SK-N-SH treated with all-trans-retinoic acid at 6 μM for 48 hours (cell line): ENCODE data around the gene SMARCA1.

Experiments
- ATAC-seq: fragments of 200-7000 bp; cut with Tn5 transposase; 3 replicates; pipeline ENCODE4 v1.9.1; 2020; ENCODE audit warnings: mild to moderate bottlenecking, moderate library complexity
- ARNTL ChIP-seq: fragments of 450-650 bp; formaldehyde crosslinking; IDR thresholded peaks from 2 replicates; pipeline ENCODE4 v1.5.0; 2020; ENCODE audit warnings: low read depth, mild to moderate bottlenecking, moderate library complexity, borderline replicate concordance
- BACH2 ChIP-seq: fragments of 250-450 bp; sonication (Bioruptor Pico); IDR thresholded peaks from 2 replicates; pipeline ENCODE4 v1.9.0; 2021; ENCODE audit warnings: mild to moderate bottlenecking, borderline replicate concordance
- CREB5 ChIP-seq: fragments of 250-450 bp; sonication (Bioruptor Pico); IDR thresholded peaks from 2 replicates; pipeline ENCODE4 v1.5.1; 2020; ENCODE audit warnings: low read depth, mild to moderate bottlenecking, moderate library complexity
- CSDC2 ChIP-seq: fragments of 250-450 bp; sonication (Bioruptor Pico); IDR thresholded peaks from 2 replicates; pipeline ENCODE4 v1.5.0; 2020; ENCODE audit warnings: mild to moderate bottlenecking, moderate library complexity
- ESRRG ChIP-seq: fragments of 250-450 bp; sonication (Bioruptor Pico); IDR thresholded peaks from 2 replicates; pipeline ENCODE4 v1.6.1; 2021; ENCODE audit warnings: mild to moderate bottlenecking
- GLIS3 ChIP-seq: fragments of 250-450 bp; sonication (Bioruptor Pico); IDR thresholded peaks from 2 replicates; pipeline ENCODE4 v1.5.0; 2020; ENCODE audit warnings: mild to moderate bottlenecking, moderate library complexity
- OSR1 ChIP-seq: fragments of 250-450 bp; sonication (Bioruptor Pico); IDR thresholded peaks from 2 replicates; pipeline ENCODE4 v1.8.0; 2022; ENCODE audit warnings: moderate library complexity, mild to moderate bottlenecking, inconsistent platforms
- PATZ1 ChIP-seq: fragments of 250-450 bp; sonication (Bioruptor Pico); IDR thresholded peaks from 2 replicates; pipeline ENCODE4 v1.8.0; 2020; ENCODE audit warnings: mild to moderate bottlenecking, moderate library complexity, borderline replicate concordance
- PPARA ChIP-seq: fragments of 250-450 bp; sonication (Bioruptor Pico); IDR thresholded peaks from 2 replicates; pipeline ENCODE4 v1.5.0; 2020; ENCODE audit warnings: mild to moderate bottlenecking, borderline replicate concordance
- RARB ChIP-seq: fragments of 250-450 bp; sonication (Bioruptor Pico); IDR thresholded peaks from 2 replicates; pipeline ENCODE4 v1.8.0; 2021; ENCODE audit warnings: mild to moderate bottlenecking, moderate library complexity
- TCF4 ChIP-seq: fragments of 250-450 bp; sonication (Bioruptor Pico); IDR thresholded peaks from 2 replicates; pipeline ENCODE4 v1.8.0; 2021; ENCODE audit warnings: mild to moderate bottlenecking, moderate library complexity, borderline replicate concordance
- TOX ChIP-seq: fragments of 250-450 bp; sonication (Bioruptor Pico); IDR thresholded peaks from 2 replicates; pipeline ENCODE4 v1.8.0; 2021; ENCODE audit warnings: mild to moderate bottlenecking, moderate library complexity, borderline replicate concordance
- ZC3H10 ChIP-seq: fragments of 250-450 bp; sonication (Bioruptor Pico); IDR thresholded peaks from 2 replicates; pipeline ENCODE4 v1.5.1; 2021; ENCODE audit warnings: mild to moderate bottlenecking, moderate library complexity
- ZFP3 ChIP-seq: fragments of 250-450 bp; sonication (Bioruptor Pico); IDR thresholded peaks from 2 replicates; pipeline ENCODE4 v1.5.0; 2020; ENCODE audit warnings: mild to moderate bottlenecking, moderate library complexity
- ZFP30 ChIP-seq: fragments of 450-650 bp; formaldehyde crosslinking; IDR thresholded peaks from 2 replicates; pipeline ENCODE4 v1.5.0; 2022; ENCODE audit warnings: mild to moderate bottlenecking, moderate library complexity
- ZNF565 ChIP-seq: fragments of 450-650 bp; formaldehyde crosslinking; conservative IDR thresholded peaks from 2 replicates; pipeline ENCODE4 v1.5.0; 2020; ENCODE audit warnings: low read depth, mild to moderate bottlenecking, moderate library complexity
- ZNF70 ChIP-seq: fragments of 450-650 bp; formaldehyde crosslinking; IDR thresholded peaks from 2 replicates; pipeline ENCODE4 v1.5.0; 2020; ENCODE audit warnings: mild to moderate bottlenecking, moderate library complexity
- ZNF8 ChIP-seq: fragments of 450-650 bp; formaldehyde crosslinking; IDR thresholded peaks from 2 replicates; pipeline ENCODE4 v1.5.0; 2020; ENCODE audit warnings: mild to moderate bottlenecking, moderate library complexity
- TF ChIP-seq, protein P1 (sequence below): fragments of 250-450 bp; sonication (Bioruptor Pico); IDR thresholded peaks from 2 replicates; pipeline ENCODE4 v1.8.0; 2021; ENCODE audit warnings: low read depth, mild to moderate bottlenecking, moderate library complexity, borderline replicate concordance
- TF ChIP-seq, protein P2 (sequence below): fragments of 250-450 bp; sonication (Bioruptor Pico); IDR thresholded peaks from 2 replicates; pipeline ENCODE4 v1.5.1; 2021; ENCODE audit warnings: mild to moderate bottlenecking, moderate library complexity
- TF ChIP-seq, protein P3 (sequence below): fragments of 250-450 bp; sonication (Bioruptor Pico); IDR thresholded peaks from 2 replicates; pipeline ENCODE4 v1.5.0; 2020; ENCODE audit warnings: mild to moderate bottlenecking, moderate library complexity

Gene SMARCA1

DNA sequence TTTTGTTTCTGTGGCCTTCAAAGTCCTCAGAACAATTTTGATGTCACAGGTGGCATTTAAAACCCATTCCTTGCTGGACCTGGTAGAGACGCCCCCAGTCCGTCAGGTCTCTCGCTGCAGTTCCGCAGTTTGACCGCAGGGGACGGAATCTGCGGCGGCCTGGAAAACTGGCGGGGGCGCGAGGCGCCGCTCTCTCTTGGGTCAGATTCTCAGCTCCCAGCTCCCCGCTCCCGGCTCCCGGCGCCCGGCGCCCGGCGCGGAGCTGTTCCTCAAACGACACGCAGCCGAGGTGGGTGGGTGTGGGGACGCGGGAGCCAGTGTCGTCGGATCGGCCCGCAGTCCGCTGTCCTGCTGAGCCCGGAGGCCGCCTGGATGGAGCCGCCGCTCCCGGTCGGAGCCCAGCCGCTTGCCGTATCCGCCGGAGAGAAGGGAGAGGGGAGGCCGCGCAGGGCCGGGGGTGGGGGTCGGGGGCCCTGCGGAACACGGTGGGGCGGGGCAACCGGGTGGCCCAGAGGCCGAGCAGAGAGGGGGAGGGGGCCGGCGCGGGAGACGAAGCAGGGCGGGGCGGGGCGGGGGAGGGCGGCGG lies 16.9 kb upstream of the SMARCA1 start, which contains the start of gene OCRL (continued):
- TF ChIP-seq, protein P1, sequence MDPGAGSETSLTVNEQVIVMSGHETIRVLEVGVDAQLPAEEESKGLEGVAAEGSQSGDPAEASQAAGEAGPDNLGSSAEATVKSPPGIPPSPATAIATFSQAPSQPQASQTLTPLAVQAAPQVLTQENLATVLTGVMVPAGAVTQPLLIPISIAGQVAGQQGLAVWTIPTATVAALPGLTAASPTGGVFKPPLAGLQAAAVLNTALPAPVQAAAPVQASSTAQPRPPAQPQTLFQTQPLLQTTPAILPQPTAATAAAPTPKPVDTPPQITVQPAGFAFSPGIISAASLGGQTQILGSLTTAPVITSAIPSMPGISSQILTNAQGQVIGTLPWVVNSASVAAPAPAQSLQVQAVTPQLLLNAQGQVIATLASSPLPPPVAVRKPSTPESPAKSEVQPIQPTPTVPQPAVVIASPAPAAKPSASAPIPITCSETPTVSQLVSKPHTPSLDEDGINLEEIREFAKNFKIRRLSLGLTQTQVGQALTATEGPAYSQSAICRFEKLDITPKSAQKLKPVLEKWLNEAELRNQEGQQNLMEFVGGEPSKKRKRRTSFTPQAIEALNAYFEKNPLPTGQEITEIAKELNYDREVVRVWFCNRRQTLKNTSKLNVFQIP (CRISPR knock-in tag) = no peak
- TF ChIP-seq TOX (CRISPR knock-in tag) = no peak
- no peak for TF ChIP-seq BACH2
- no peak for TF ChIP-seq ZNF70
- TF ChIP-seq, protein P2, sequence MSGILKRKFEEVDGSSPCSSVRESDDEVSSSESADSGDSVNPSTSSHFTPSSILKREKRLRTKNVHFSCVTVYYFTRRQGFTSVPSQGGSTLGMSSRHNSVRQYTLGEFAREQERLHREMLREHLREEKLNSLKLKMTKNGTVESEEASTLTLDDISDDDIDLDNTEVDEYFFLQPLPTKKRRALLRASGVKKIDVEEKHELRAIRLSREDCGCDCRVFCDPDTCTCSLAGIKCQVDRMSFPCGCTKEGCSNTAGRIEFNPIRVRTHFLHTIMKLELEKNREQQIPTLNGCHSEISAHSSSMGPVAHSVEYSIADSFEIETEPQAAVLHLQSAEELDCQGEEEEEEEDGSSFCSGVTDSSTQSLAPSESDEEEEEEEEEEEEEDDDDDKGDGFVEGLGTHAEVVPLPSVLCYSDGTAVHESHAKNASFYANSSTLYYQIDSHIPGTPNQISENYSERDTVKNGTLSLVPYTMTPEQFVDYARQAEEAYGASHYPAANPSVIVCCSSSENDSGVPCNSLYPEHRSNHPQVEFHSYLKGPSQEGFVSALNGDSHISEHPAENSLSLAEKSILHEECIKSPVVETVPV (CRISPR knock-in tag) = no peak

GRCh38 chrX:129534816-129535578 lies 11.7 kb upstream of the SMARCA1 start:
- peak; percentile 50 for ATAC-seq
- no peak for TF ChIP-seq GLIS3 (CRISPR knock-in tag)
- no peak for TF ChIP-seq CREB5 (CRISPR knock-in tag)
- no peak for TF ChIP-seq PATZ1 (CRISPR knock-in tag)
- TF ChIP-seq ESRRG (CRISPR knock-in tag) = no peak
- no peak for TF ChIP-seq TCF4 (CRISPR knock-in tag)
- no peak for TF ChIP-seq ZC3H10 (CRISPR knock-in tag)
- TF ChIP-seq CSDC2 (CRISPR knock-in tag) = no peak
- TF ChIP-seq ARNTL (CRISPR knock-in tag) = no peak
- TF ChIP-seq, protein P2 (CRISPR knock-in tag) = no peak

DNA sequence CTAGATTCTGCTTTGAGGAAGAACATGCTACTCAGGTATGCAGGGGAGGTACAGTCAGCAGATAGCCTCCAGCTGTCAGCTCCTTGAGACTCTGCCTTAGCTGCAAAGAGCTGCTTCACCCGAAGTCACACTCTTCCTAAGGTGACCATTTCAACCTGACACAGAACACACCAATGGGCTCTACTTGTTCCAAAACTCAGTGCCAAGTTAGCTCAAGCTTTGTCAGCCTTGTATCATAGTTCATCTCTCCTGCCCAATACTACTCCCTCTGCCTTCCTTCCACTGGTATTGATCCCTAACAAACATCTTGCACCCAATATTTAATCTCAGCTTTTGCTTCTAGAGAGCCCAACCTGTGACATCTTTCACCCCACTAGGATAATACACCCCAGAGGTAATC lies 7.8 kb upstream of the SMARCA1 start:
- ATAC-seq = no peak
- TF ChIP-seq, protein P2 (CRISPR knock-in tag) = no peak
- TF ChIP-seq ARNTL (CRISPR knock-in tag) = no peak
- no peak for TF ChIP-seq ZFP3
- no peak for TF ChIP-seq ESRRG (CRISPR knock-in tag)
- no peak for TF ChIP-seq PPARA
- TF ChIP-seq, protein P1 (CRISPR knock-in tag) = no peak
- no peak for TF ChIP-seq ZNF70
- no peak for TF ChIP-seq ZNF565
- TF ChIP-seq ZFP30 (CRISPR knock-in tag) = no peak
- TF ChIP-seq, protein P3, sequence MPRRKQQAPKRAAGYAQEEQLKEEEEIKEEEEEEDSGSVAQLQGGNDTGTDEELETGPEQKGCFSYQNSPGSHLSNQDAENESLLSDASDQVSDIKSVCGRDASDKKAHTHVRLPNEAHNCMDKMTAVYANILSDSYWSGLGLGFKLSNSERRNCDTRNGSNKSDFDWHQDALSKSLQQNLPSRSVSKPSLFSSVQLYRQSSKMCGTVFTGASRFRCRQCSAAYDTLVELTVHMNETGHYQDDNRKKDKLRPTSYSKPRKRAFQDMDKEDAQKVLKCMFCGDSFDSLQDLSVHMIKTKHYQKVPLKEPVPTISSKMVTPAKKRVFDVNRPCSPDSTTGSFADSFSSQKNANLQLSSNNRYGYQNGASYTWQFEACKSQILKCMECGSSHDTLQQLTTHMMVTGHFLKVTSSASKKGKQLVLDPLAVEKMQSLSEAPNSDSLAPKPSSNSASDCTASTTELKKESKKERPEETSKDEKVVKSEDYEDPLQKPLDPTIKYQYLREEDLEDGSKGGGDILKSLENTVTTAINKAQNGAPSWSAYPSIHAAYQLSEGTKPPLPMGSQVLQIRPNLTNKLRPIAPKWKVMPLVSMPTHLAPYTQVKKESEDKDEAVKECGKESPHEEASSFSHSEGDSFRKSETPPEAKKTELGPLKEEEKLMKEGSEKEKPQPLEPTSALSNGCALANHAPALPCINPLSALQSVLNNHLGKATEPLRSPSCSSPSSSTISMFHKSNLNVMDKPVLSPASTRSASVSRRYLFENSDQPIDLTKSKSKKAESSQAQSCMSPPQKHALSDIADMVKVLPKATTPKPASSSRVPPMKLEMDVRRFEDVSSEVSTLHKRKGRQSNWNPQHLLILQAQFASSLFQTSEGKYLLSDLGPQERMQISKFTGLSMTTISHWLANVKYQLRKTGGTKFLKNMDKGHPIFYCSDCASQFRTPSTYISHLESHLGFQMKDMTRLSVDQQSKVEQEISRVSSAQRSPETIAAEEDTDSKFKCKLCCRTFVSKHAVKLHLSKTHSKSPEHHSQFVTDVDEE (CRISPR knock-in tag) = no peak
- TF ChIP-seq CSDC2 (CRISPR knock-in tag) = no peak
- TF ChIP-seq OSR1 = no peak
- no peak for TF ChIP-seq GLIS3 (CRISPR knock-in tag)
- no peak for TF ChIP-seq TOX (CRISPR knock-in tag)
- no peak for TF ChIP-seq RARB
- TF ChIP-seq ZNF8 (CRISPR knock-in tag) = no peak
